Heart left ventricle (tissue), 16 donors: Measurements from ENCODE around the gene PYGB. TPM values are rescaled to one million over a fixed set of nuclear protein-coding genes. Genes with fewer than 3 reads are reported as not detected.

Experiments used
- ATAC-seq, 4 donors: fragments of 200-7000 bp; cut with Tn5 transposase; one replicate each; pipeline ENCODE4 v1.9.1; 2020 to 2022; ENCODE audit warnings: moderate library complexity in 4 of 4, mild to moderate bottlenecking in 3 of 4, moderate number of reproducible peaks in 1 of 4
- DNase-seq, 5 donors: peaks; one replicate each; pipeline ENCODE4 v3.0.0-alpha.2; 2020
- H3K27ac ChIP-seq, 12 donors: fragments of 200-600 bp; sonication (generic) in 4 of 12; one replicate each; pipeline versions ENCODE4 v1.5.0 to v1.8.0; 2016 to 2022; ENCODE audit warnings: mild to moderate bottlenecking in 2 of 12
- H3K27me3 ChIP-seq, 9 donors: fragments of 200-600 bp; sonication (generic) in 2 of 9; one replicate each; pipeline versions ENCODE4 v1.5.1 to v1.8.0; 2016 to 2022; ENCODE audit warnings: mild to moderate bottlenecking in 3 of 9
- H3K36me3 ChIP-seq, 9 donors: fragments of 200-600 bp; sonication (generic) in 2 of 9; one replicate each; pipeline versions ENCODE4 v1.5.0 to v1.8.0; 2018 to 2022; ENCODE audit warnings: mild to moderate bottlenecking in 2 of 9
- H3K4me1 ChIP-seq, 12 donors: fragments of 200-600 bp; sonication (generic) in 4 of 12; one replicate each; pipeline versions ENCODE4 v1.5.0 to v1.8.0; 2016 to 2022; ENCODE audit warnings: mild to moderate bottlenecking in 3 of 12
- H3K4me3 ChIP-seq, 12 donors: fragments of 200-600 bp; sonication (generic) in 4 of 12; one replicate each; pipeline versions ENCODE4 v1.5.0 to v1.8.0; 2017 to 2022; ENCODE audit warnings: mild to moderate bottlenecking in 9 of 12, moderate library complexity in 4 of 12
- H3K9me3 ChIP-seq, 12 donors: fragments of 200-600 bp; sonication (generic) in 4 of 12; one replicate each; pipeline versions ENCODE4 v1.5.0 to v1.8.0; 2016 to 2022; ENCODE audit warnings: mild to moderate bottlenecking in 1 of 12
- CTCF ChIP-seq, 12 donors: fragments of 200-600 bp; sonication (generic) in 4 of 12; IDR thresholded peaks; one replicate each; pipeline versions ENCODE4 v1.5.0 to v1.8.0; 2018 to 2022; ENCODE audit warnings: antibody characterized with exemption in 12 of 12, mild to moderate bottlenecking in 5 of 12
- POLR2A ChIP-seq, 2 donors: fragments of 450-650 bp; IDR thresholded peaks; one replicate each; pipeline ENCODE4 v1.6.1; 2017; ENCODE audit warnings: antibody characterized with exemption in 2 of 2, mild to moderate bottlenecking in 2 of 2, moderate library complexity in 2 of 2
- WGBS, 4 donors: extraction: QIAGEN DNeasy Blood & Tissue Kit in 2 of 4; methylation state at CpG; one replicate each; pipeline versions ENCODE4 v1.1.5 to v1.1.7; 2013 to 2018; 5-methylcytosine and 5-hydroxymethylcytosine counted together
- intact Hi-C, 10 donors: fragments of 100-400 bp; cut with DNase I; formaldehyde crosslinking; loops; one replicate each; pipeline versions ENCODE4 v1.11.1 to v1.14.2; 2022
- polyA plus RNA-seq, 2 donors: library from polyadenylated mRNA; stranded (reverse); fragments of 200-250 nt; gene quantifications; one replicate each; pipeline ENCODE4 v1.2.3, GENCODE V29; 2013
- total RNA-seq, 9 donors: library from RNA; depleted of rRNA in 2 of 9; stranded (reverse); fragments of >200 nt in 2 of 9; fragmentation: NEBNext Ultra II Directional in 3 of 9; extraction: Animal tissue kit (Norgen Biotek cat#: 25700) in 3 of 9; gene quantifications; one replicate each; pipeline versions ENCODE4 v1.1.0 to v1.2.4, GENCODE V29; 2016 to 2023
- donor health status: ischemic (EF 13 %, LVEDD 7.1; RV severe dilation, severe dysfunction).
- donor health status: healthy with polysubstance abuse.
- donor health status: DM: no; HTN: yes; CAD: no.
- donor health status: DM: no; HTN: no; CAD: no.
- donor health status: ischemic (EF 25% LVEDD 6.9; RV normal size, moderate dysfunction).
- donor health status: ischemic (EF 25% LVEDD 5.7; RV mildly dilated, moderate dysfunction).
- donor health status: healthy.
- donor health status: DM: yes; HTN: yes; CAD: no.
- donor health status: ischemic (EF 35%, LVEDD 5.7; RV mildly dilated, moderate dysfunction).
- donor health status: nonischemic (EF 11% LVEDD 7.7; RV severe dilation, severe dysfunction).
- donor health status: DM: yes; HTN: yes; CAD: no.
- donor health status: PGD.
- donor health status: ischemic (EF 29% LVEDD 5.4; RV normal size, mild dysfunction).
- donor health status: nonischemic (EF 23%, LVEDD 6.1; RV moderate dilation, normal function).

PYGB gene
- total and polyA plus RNA-seq, 11 donors, result 144 to 450 (median 232) TPM

GRCh38 chr20:25276533-25277050, 28.7 kb downstream of the PYGB start:
- Histone ChIP-seq H3K36me3 (peaks cover 0 to 99% (median 84%) of the 10 kb centered on the region in 9 donors), H3K4me1 (peaks cover 0 to 65% (median 33%) of the 10 kb centered on the region in 12 donors), H3K27ac (peak overlapping the region in 10 of 12 donors; percentile 22 to 79 (median 66)), H3K27me3 (no peaks in the 10 kb centered on the region), H3K9me3 (no peaks in the 10 kb centered on the region), H3K4me3 (no peak overlapping the region)
- DNase-seq (peak in 4 of 5 donors; percentile 14 to 54 (median 30)), ATAC-seq (peak in 2 of 4 donors; percentile 1 to 4)
- intact Hi-C loops, result no loop called here
- TF ChIP-seq CTCF (IDR thresholded peaks at IDR 0.05), result no peak
- TF ChIP-seq POLR2A (IDR thresholded peaks at IDR 0.05), result no peak
- 77 to 85% (median 79%) methylated on average over 18 to 24 of the region's 24 CpGs for WGBS, 4 donors

- Histone ChIP-seq H3K4me1 (peaks cover 0 to 60% (median 29%) of the 10 kb centered on the region in 12 donors), H3K27ac (peak overlapping the region in 11 of 12 donors; percentile 27 to 79 (median 65)), H3K36me3 (peaks cover 0 to 99% (median 84%) of the 10 kb centered on the region in 9 donors), H3K4me3 (no peak overlapping the region), H3K9me3 (no peaks in the 10 kb centered on the region), H3K27me3 (no peaks in the 10 kb centered on the region)
- 51 to 66% (median 62%) methylated on average over 23 to 24 of the region's 24 CpGs for WGBS, 4 donors
- ATAC-seq, result peak; percentile 34 to 55 (median 47)
- intact Hi-C loops, result no loop called here
- DNase-seq, result peak; percentile 54 to 86 (median 71)
- TF ChIP-seq POLR2A (IDR thresholded peaks at IDR 0.05) (no peak), CTCF (IDR thresholded peaks at IDR 0.05) (no peak)
These were observed 29.3 kb downstream of the PYGB start for GRCh38 chr20:25277051-25277801.

DNA sequence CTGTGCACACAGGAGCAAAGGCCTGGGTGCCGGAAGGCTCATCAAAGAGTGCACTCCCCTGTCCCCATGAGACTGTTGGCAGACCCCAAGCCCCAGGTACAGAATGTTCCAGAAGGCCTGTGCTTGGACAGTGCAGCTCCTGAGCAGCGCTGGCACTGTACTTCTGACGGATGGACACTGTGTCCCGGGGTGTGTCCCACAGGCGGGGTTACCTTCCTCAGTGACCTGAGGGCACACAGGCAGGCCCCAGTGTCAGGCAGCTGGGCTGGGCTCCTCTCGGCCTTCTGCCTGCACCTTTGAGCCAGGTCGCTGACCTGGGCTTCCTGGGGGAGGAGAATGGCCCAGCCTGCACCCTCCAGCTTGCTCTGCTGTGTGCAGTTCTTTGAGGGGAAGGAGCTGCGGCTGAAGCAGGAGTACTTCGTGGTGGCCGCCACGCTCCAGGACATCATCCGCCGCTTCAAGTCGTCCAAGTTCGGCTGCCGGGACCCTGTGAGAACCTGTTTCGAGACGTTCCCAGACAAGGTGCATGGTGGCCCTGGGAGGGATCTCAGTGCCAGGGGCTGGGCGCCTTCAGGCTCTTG, 30.1 kb downstream of the PYGB start:
- H3K27me3 ChIP-seq, result no peaks in the 10 kb centered on the region
- 86 to 89% (median 88%) methylated on average over 3 to 19 of the region's 19 CpGs for WGBS, 4 donors
- peaks cover 3 to 99% (median 86%) of the 10 kb centered on the region in 9 donors for H3K36me3 ChIP-seq
- H3K9me3 ChIP-seq, result no peaks in the 10 kb centered on the region
- no peak overlapping the region for H3K4me3 ChIP-seq
- peak overlapping the region in 11 of 12 donors; percentile 27 to 79 (median 65) for H3K27ac ChIP-seq
- DNase-seq (peak; percentile 5 to 55 (median 19)), ATAC-seq (no peak)
- intact Hi-C loops, result no loop called here
- H3K4me1 ChIP-seq, result peaks cover 0 to 51% (median 21%) of the 10 kb centered on the region in 12 donors
- TF ChIP-seq POLR2A (IDR thresholded peaks at IDR 0.05) (no peak), CTCF (IDR thresholded peaks at IDR 0.05) (no peak)
